ENCODE results near the gene ZMIZ1.

ZMIZ1 gene

GRCh38 chr10:79129361-79129997 is 60.7 kb downstream of the ZMIZ1 start:
- no peak for TF ChIP-seq CTCF (IDR thresholded peaks at IDR 0.05)
- no peak overlapping the region for H3K27ac ChIP-seq
- H3K4me3 ChIP-seq (ENCODE audit: low read depth in 1 of 2, low read length in 1 of 2): no peak overlapping the region
- no peaks in the 10 kb centered on the region for H3K36me3 ChIP-seq
- H3K9me3 ChIP-seq: no peaks in the 10 kb centered on the region
- peaks cover 10 to 17% of the 10 kb centered on the region in 2 experiments for H3K4me1 ChIP-seq (ENCODE audit: control insufficient read depth in 1 of 2, insufficient read depth in 1 of 2, low read depth in 1 of 2, low read length in 1 of 2)
- no peaks in the 10 kb centered on the region for H3K27me3 ChIP-seq

GRCh38 chr10:79130255-79130654 is 61.5 kb downstream of the ZMIZ1 start:
- Histone ChIP-seq H3K27ac (no peak overlapping the region), H3K9me3 (no peaks in the 10 kb centered on the region), H3K36me3 (no peaks in the 10 kb centered on the region), H3K4me3 (ENCODE audit: low read depth in 1 of 2, low read length in 1 of 2) (no peak overlapping the region), H3K4me1 (ENCODE audit: control insufficient read depth in 1 of 2, insufficient read depth in 1 of 2, low read depth in 1 of 2, low read length in 1 of 2) (peaks cover 10 to 17% of the 10 kb centered on the region in 2 experiments), H3K27me3 (no peaks in the 10 kb centered on the region)
- TF ChIP-seq CTCF (IDR thresholded peaks at IDR 0.05): no peak

- Histone ChIP-seq H3K27ac (no peak overlapping the region), H3K4me3 (ENCODE audit: low read depth in 1 of 2, low read length in 1 of 2) (no peak overlapping the region), H3K9me3 (no peaks in the 10 kb centered on the region), H3K36me3 (no peaks in the 10 kb centered on the region), H3K4me1 (ENCODE audit: control insufficient read depth in 1 of 2, insufficient read depth in 1 of 2, low read depth in 1 of 2, low read length in 1 of 2) (peaks cover 10 to 17% of the 10 kb centered on the region in 2 experiments), H3K27me3 (no peaks in the 10 kb centered on the region)
- no peak for TF ChIP-seq CTCF (IDR thresholded peaks at IDR 0.05)
Measured at GRCh38 chr10:79130846-79131245, 62.1 kb downstream of the ZMIZ1 start.

GRCh38 chr10:79131836-79132631 is 63.3 kb downstream of the ZMIZ1 start:
- H3K4me1 ChIP-seq (ENCODE audit: control insufficient read depth in 1 of 2, insufficient read depth in 1 of 2, low read depth in 1 of 2, low read length in 1 of 2): peaks cover 16 to 25% of the 10 kb centered on the region in 2 experiments
- no peaks in the 10 kb centered on the region for H3K27me3 ChIP-seq
- no peaks in the 10 kb centered on the region for H3K9me3 ChIP-seq
- no peaks in the 10 kb centered on the region for H3K36me3 ChIP-seq
- H3K4me3 ChIP-seq (ENCODE audit: low read depth in 1 of 2, low read length in 1 of 2): no peak overlapping the region
- no peak for TF ChIP-seq CTCF (IDR thresholded peaks at IDR 0.05)
- H3K27ac ChIP-seq: no peak overlapping the region

GRCh38 chr10:79132681-79133381 is 64.1 kb downstream of the ZMIZ1 start:
- Histone ChIP-seq H3K36me3 (no peaks in the 10 kb centered on the region), H3K27ac (no peak overlapping the region), H3K27me3 (no peaks in the 10 kb centered on the region), H3K4me3 (ENCODE audit: low read depth in 1 of 2, low read length in 1 of 2) (no peak overlapping the region), H3K4me1 (ENCODE audit: control insufficient read depth in 1 of 2, insufficient read depth in 1 of 2, low read depth in 1 of 2, low read length in 1 of 2) (peaks cover 21 to 29% of the 10 kb centered on the region in 2 experiments), H3K9me3 (no peaks in the 10 kb centered on the region)
- TF ChIP-seq CTCF (IDR thresholded peaks at IDR 0.05): no peak

Measured in neutrophil (primary cell).